ENCODE measurements around the gene RNF220. TPM values are rescaled to one million over a fixed set of nuclear protein-coding genes. Genes with fewer than 3 reads are reported as not detected.

The RNF220 gene
- total and polyA plus RNA-seq, 2 experiments from 2014 or later, result 77.2 to 117 TPM

DNA sequence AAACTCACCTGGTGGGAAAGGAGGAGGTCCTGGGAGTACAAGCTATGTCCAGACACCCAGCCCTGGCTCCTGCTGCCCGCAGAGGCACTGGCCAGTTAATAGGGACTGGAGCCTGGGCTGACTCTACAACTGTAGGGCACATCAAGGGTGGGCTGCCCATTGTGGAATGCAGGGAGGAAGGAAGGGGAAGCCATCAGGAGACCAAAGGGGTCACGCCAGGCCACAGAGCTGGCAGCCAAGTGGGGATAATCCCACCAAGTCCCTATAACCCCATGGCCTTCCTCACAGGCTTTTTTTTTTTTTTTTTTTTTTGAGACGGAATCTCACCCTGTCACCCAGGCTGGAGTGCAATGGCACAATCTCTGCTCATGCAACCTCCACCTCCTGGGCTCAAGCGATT lies 254.5 kb downstream of the RNF220 start:
- no peaks in the 10 kb centered on the region for H3K9me2 ChIP-seq (replicated peaks; ENCODE audit: insufficient read depth)
- no peaks in the 10 kb centered on the region for H3K9me3 ChIP-seq (ENCODE audit: low read depth)
- no peaks in the 10 kb centered on the region for H3K36me3 ChIP-seq (replicated peaks; ENCODE audit: insufficient read depth, low read depth)
- H3K4me1 ChIP-seq (ENCODE audit: insufficient read depth), result peaks cover 10% of the 10 kb centered on the region
- H3K4me3 ChIP-seq, result no peak overlapping the region
- H3K4me2 ChIP-seq, result no peak overlapping the region
- H3K79me2 ChIP-seq, result no peaks in the 10 kb centered on the region
- DNase-seq (ENCODE audit: low spot score), result no peak
- WGBS (ENCODE audit: low lambda C conversion rate, missing lambda C conversion rate), result 97% methylated on average over 3 of the region's 4 CpGs
- no peaks in the 10 kb centered on the region for H3K27me3 ChIP-seq
- H4K20me1 ChIP-seq (ENCODE audit: insufficient read depth, poor library complexity, severe bottlenecking), result no peaks in the 10 kb centered on the region
- TF ChIP-seq EZH2phosphoT487 (IDR thresholded peaks at IDR 0.05; ENCODE audit: low read depth, severe bottlenecking, unreplicated experiment) (no peak), EZH2 (IDR thresholded peaks at IDR 0.05; ENCODE audit: borderline replicate concordance) (no peak)
- TF ChIP-seq, protein P1, sequence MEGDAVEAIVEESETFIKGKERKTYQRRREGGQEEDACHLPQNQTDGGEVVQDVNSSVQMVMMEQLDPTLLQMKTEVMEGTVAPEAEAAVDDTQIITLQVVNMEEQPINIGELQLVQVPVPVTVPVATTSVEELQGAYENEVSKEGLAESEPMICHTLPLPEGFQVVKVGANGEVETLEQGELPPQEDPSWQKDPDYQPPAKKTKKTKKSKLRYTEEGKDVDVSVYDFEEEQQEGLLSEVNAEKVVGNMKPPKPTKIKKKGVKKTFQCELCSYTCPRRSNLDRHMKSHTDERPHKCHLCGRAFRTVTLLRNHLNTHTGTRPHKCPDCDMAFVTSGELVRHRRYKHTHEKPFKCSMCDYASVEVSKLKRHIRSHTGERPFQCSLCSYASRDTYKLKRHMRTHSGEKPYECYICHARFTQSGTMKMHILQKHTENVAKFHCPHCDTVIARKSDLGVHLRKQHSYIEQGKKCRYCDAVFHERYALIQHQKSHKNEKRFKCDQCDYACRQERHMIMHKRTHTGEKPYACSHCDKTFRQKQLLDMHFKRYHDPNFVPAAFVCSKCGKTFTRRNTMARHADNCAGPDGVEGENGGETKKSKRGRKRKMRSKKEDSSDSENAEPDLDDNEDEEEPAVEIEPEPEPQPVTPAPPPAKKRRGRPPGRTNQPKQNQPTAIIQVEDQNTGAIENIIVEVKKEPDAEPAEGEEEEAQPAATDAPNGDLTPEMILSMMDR (IDR thresholded peaks at IDR 0.05; ENCODE audit: poor library complexity), result no peak
- no peak overlapping the region for H3K27ac ChIP-seq
- H2AFZ ChIP-seq, result no peak overlapping the region

DNA sequence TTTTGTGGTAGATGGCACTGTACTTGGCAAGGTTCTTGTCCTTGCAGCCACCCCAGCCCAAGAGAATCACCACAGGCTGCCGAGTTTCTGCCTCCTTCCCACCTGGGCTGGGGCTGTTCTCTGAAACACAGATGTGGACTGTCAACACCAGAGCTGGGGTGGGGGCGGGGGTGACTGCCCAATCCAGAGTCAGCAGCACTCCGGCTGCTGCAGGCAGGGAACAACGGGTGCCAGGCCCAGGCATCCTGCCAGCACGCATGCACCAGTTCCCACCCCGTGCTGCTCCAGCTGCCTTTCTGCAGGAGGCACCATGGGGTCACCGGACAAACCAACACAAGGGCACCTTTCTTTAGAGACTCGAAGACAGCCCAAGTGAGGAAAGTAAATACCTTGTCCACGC lies 255.1 kb downstream of the RNF220 start:
- no peak overlapping the region for H2AFZ ChIP-seq
- no peaks in the 10 kb centered on the region for H4K20me1 ChIP-seq (ENCODE audit: insufficient read depth, poor library complexity, severe bottlenecking)
- no peaks in the 10 kb centered on the region for H3K36me3 ChIP-seq (replicated peaks; ENCODE audit: insufficient read depth, low read depth)
- no peak overlapping the region for H3K27ac ChIP-seq
- no peak overlapping the region for H3K4me3 ChIP-seq
- 76% methylated on average over 9 of the region's 9 CpGs for WGBS (ENCODE audit: low lambda C conversion rate, missing lambda C conversion rate)
- TF ChIP-seq EZH2phosphoT487 (IDR thresholded peaks at IDR 0.05; ENCODE audit: low read depth, severe bottlenecking, unreplicated experiment) (no peak), EZH2 (IDR thresholded peaks at IDR 0.05; ENCODE audit: borderline replicate concordance) (no peak)
- TF ChIP-seq, protein P1 (IDR thresholded peaks at IDR 0.05; ENCODE audit: poor library complexity), result no peak
- H3K79me2 ChIP-seq, result no peaks in the 10 kb centered on the region
- no peak for DNase-seq (ENCODE audit: low spot score)
- no peak overlapping the region for H3K4me2 ChIP-seq
- H3K9me2 ChIP-seq (replicated peaks; ENCODE audit: insufficient read depth), result no peaks in the 10 kb centered on the region
- peaks cover 10% of the 10 kb centered on the region for H3K4me1 ChIP-seq (ENCODE audit: insufficient read depth)
- no peaks in the 10 kb centered on the region for H3K9me3 ChIP-seq (ENCODE audit: low read depth)
- no peaks in the 10 kb centered on the region for H3K27me3 ChIP-seq

DNA sequence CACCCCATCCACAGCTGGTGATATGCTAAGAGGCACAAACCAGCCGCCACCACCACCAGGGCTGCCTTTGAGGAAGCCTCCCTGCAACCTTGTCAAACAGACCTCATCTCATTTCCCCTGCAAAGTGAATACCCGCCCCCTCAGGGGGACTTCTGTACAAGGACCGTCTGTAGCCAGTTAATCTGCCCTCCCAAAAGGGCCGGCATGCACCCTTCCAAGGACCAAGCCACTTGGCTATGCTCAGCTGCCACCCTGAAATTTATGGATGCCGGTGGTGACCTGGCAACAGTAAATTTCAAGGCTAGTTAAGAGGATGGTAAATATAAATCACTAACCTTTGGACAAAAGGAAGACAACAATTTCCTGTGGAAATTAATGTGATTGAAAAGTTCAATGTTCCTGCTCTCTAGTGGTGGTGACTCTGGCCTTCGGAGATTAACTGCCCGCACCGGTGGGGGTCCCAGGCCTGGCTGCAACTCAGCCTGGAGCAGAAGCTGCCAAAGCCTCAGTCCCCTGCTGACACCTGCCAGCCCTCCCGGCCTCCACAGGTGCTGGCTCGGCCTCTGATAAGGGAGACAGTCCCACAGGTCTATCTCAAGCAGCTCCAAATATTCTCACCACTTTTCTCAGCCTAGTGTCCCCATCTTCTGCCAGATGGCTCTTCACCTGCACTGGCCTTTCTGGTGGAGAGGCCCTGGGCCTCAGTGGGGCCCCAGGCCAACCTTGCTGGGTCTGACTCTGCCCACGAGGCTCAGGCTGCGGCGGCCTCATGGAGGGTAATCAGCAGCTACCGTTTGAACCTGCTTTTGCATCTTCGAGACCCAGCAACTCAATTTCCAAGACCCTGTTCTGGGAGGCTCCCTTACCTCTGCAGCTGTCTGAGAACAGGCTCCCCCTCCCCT lies 257.0 kb downstream of the RNF220 start:
- Histone ChIP-seq H3K36me3 (replicated peaks; ENCODE audit: insufficient read depth, low read depth) (no peaks in the 10 kb centered on the region), H3K9me3 (ENCODE audit: low read depth) (no peaks in the 10 kb centered on the region), H4K20me1 (ENCODE audit: insufficient read depth, poor library complexity, severe bottlenecking) (no peaks in the 10 kb centered on the region), H3K4me3 (no peak overlapping the region), H3K9me2 (replicated peaks; ENCODE audit: insufficient read depth) (no peaks in the 10 kb centered on the region), H3K4me1 (ENCODE audit: insufficient read depth) (peaks cover 10% of the 10 kb centered on the region), H3K4me2 (no peak overlapping the region), H3K27me3 (no peaks in the 10 kb centered on the region), H3K27ac (no peak overlapping the region), H2AFZ (no peak overlapping the region), H3K79me2 (no peaks in the 10 kb centered on the region)
- no peak for DNase-seq (ENCODE audit: low spot score)
- TF ChIP-seq EZH2 (IDR thresholded peaks at IDR 0.05; ENCODE audit: borderline replicate concordance) (no peak), EZH2phosphoT487 (IDR thresholded peaks at IDR 0.05; ENCODE audit: low read depth, severe bottlenecking, unreplicated experiment) (no peak)
- TF ChIP-seq, protein P1 (IDR thresholded peaks at IDR 0.05; ENCODE audit: poor library complexity), result no peak
- WGBS (ENCODE audit: low lambda C conversion rate, missing lambda C conversion rate), result 81% methylated on average over 15 of the region's 15 CpGs
